ENCODE measurements around the gene TET1. TPM values are rescaled to one million over a fixed set of nuclear protein-coding genes. Genes with fewer than 3 reads are reported as not detected.

Gene TET1
- total RNA-seq, 4 donors from 2014 or later: 8.5 to 16.4 (median 10.4) TPM

GRCh38 chr10:68705548-68705947 lies 145.4 kb downstream of the TET1 start:
- no peak for TF ChIP-seq CTCF (IDR thresholded peaks at IDR 0.05; ENCODE audit: low read depth)

DNA sequence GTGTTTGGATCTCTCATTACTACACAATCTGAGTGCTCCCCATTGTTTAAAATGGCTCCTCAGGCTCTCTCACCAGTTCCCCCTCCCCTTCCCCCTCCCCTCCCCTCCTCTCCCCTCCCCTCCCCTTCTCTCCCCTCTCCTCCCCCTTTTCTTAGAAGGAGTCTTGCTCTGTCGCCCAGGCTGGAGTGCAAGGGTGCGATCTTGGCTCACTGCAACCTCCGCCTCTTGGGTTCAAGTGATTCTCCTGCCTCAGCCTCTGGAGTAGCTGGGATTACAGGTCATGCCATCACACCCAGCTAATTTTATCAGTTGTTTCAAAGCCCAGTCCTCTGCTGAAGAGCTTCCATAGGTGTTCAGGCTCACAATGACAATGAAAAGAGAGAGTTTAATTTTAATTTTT lies 157.3 kb downstream of the TET1 start:
- TF ChIP-seq CTCF (IDR thresholded peaks at IDR 0.05; ENCODE audit: low read depth): no peak

DNA sequence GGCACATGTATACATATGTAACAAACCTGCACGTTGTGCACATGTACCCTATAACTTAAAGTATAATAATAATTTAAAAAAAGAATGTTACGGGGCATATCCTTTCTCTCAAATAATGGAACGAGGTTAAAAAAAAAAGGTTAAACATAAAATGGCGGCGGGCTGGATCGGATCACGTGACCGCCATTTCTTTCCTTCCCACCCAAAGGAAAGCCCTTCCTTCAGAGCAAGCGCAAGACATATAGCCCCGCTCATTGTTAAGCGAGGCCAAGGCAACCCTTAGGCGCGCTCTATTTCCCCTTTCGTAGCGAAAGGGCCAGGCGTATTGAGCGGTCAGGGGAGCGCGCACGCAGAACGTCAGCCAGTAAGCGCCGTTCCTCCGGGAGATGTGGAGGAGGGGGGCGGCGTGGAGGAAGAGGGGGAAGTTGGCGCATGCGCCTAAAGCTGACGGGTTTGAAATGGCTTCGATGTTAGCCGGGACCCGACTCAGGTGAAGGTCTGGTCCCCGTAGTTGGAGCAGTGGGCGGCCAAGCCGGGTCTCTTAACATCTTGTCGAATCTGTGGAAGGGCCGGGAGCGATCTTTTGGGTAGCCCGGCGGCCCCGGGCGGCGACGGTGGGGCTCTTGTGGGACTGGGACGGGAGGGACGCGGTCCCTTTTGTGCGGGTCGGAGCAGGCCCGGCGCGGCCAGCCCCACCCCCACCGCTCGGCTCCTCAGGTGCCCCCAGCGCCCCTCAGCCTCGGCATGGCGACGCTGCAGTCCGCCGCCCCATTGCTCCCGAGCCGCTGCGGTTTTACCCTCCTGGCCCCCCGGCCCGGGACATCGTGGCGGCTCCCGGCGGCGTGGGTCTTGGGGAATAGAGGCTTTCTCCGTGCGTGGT lies 160.9 kb downstream of the TET1 start, which contains the start of gene CCAR1:
CCAR1 (plus strand) TSS at position 447 of the 880 bp plus-strand sequence. CDS start 1,266 bp downstream, outside the sequence.
- no peak for TF ChIP-seq CTCF (IDR thresholded peaks at IDR 0.05; ENCODE audit: low read depth)

DNA sequence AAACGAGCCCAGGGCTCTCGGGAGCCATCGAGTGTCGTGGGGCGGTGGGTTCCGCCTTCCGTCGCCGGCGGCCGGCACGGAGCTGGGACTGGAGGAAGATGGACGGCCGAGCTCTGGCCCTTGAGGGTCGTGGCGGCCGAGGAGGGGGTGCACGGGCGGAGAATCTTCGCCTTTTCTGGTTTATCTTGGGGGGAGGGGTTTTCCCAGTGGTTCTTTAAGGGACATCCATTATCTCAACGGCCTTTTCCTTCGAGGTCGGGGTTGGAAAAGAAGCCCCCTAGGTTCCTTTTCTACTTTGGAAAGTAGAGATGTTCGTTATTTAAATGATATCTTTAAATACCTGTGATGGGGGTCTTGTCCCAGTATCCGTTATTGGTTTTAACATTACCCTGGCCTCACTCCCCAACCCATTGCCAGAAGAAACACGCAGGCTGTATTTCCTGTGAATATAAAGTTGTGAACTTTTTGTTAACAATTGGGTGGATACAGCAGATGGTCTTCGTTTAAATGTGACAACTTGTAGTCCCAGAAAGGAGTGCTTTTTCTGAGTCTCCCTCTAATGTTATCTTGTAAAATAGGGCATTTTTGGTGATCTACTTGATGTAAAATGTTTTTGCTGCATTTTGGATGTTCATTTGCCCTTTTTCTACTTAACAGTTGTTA lies 161.7 kb downstream of the TET1 start:
- no peak for TF ChIP-seq CTCF (IDR thresholded peaks at IDR 0.05; ENCODE audit: low read depth)

GRCh38 chr10:68725016-68725415 lies 164.9 kb downstream of the TET1 start:
- no peak for TF ChIP-seq CTCF (IDR thresholded peaks at IDR 0.05; ENCODE audit: low read depth)

- no peak for TF ChIP-seq CTCF (IDR thresholded peaks at IDR 0.05; ENCODE audit: low read depth)
These were observed 167.0 kb downstream of the TET1 start for GRCh38 chr10:68727146-68727545.

DNA sequence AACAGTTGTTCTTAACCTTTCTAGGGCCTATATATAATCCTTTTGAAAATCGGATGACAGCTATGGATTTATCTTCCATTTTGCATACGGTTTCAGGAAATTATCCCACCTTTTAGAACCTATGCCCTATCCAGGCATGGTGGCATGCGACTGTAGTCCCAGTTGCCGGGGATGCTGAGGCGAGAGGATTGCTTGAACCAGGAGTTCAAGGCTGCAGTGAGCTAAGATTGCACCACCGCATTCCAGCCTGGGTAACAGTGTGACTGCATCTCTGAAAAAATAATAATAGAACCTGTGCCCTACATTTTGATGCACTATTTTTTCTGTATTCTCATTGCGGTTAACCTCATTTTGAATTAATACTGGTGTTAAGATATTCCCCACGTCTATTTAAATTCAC lies 172.5 kb downstream of the TET1 start:
- no peak for TF ChIP-seq CTCF (IDR thresholded peaks at IDR 0.05; ENCODE audit: low read depth)
